Measurements from ENCODE around the gene KCNK13.
"Not testable (repeated sequence)": the region's sequence is repeated elsewhere in the genome, so short reads cannot be mapped to it uniquely, and the experiment has no call there.

Gene KCNK13

DNA sequence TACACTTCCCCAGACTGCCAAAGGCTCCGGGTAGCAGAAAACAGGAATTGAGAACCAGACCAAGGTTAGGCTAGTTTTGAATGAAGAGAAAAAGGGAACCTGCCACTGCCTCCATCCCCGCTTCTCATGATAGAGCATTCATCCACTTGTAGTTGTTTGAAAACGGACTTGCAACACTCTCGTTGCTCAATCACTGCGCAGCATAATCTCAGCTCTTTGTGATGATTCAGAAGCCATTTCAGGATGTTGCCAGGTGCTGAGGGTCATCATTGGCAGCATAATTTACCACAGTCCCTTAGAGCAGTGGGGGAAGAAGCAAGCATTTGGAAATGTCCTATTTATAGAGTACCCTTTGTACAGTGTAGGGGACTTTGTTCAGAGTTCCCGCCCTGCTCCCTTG, 25.6 kb downstream of the KCNK13 start:
- no peak overlapping the region for H3K4me3 ChIP-seq (replicated peaks in 1 of 2; ENCODE audit: low read depth in 2 of 2, low read length in 2 of 2)
- TF ChIP-seq, protein P1, sequence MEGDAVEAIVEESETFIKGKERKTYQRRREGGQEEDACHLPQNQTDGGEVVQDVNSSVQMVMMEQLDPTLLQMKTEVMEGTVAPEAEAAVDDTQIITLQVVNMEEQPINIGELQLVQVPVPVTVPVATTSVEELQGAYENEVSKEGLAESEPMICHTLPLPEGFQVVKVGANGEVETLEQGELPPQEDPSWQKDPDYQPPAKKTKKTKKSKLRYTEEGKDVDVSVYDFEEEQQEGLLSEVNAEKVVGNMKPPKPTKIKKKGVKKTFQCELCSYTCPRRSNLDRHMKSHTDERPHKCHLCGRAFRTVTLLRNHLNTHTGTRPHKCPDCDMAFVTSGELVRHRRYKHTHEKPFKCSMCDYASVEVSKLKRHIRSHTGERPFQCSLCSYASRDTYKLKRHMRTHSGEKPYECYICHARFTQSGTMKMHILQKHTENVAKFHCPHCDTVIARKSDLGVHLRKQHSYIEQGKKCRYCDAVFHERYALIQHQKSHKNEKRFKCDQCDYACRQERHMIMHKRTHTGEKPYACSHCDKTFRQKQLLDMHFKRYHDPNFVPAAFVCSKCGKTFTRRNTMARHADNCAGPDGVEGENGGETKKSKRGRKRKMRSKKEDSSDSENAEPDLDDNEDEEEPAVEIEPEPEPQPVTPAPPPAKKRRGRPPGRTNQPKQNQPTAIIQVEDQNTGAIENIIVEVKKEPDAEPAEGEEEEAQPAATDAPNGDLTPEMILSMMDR (IDR thresholded peaks at IDR 0.05; ENCODE audit: low read depth, low read length): no peak
- DNase-seq (ENCODE audit: low read depth in 2 of 2): peak; percentile 76 to 95

- H3K4me3 ChIP-seq (replicated peaks in 1 of 2; ENCODE audit: low read depth in 2 of 2, low read length in 2 of 2): no peak overlapping the region
- peak in 1 of 2 donors; percentile 9 for DNase-seq (ENCODE audit: low read depth in 2 of 2)
- TF ChIP-seq, protein P1 (IDR thresholded peaks at IDR 0.05; ENCODE audit: low read depth, low read length): no peak
Observed at GRCh38 chr14:90088176-90088575, 26.4 kb downstream of the KCNK13 start.

DNA sequence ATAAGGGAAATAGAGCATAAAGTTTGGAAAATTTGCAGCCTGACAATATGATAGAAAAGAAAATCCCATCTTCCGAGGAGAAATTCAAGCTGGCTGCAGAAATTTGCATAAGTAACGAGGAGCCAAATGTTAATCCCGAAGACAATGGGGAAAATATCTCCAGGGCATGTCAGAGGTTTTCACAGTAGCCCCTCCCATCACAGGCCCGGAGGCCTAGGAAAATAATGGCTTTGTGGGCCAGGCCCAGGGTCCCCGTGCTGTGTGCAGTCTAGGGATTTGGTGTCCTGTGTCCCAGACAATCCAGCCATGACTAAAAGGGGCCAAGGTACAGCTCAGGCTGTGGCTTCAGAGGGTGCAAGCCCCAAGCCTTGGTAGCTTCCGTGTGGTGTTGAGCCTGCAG, 27.7 kb downstream of the KCNK13 start:
- DNase-seq (ENCODE audit: low read depth in 2 of 2); H3K4me3 ChIP-seq (replicated peaks in 1 of 2; ENCODE audit: low read depth in 2 of 2, low read length in 2 of 2): not testable (repeated sequence)

DNA sequence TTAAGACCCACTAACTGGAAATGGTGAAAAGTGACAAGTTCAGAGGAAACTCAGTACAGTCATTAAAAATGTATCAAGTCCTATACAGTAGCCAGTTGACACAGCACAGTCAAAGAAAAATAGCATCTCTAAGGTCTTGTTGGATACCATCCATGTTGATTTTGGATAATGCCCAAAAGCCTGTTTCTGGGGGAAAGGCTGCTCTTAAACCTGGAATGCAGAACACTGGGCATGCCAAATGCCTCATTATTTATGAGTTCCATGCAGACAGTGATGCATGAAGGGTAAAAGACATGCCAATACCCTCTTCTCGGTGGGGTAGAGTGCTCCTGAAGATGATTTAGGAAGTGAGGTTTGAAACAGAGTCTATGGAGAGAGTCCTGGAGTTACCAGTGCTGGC, 29.6 kb downstream of the KCNK13 start:
- DNase-seq (ENCODE audit: low read depth in 2 of 2): peak; percentile 84 to 89
- TF ChIP-seq, protein P1 (IDR thresholded peaks at IDR 0.05; ENCODE audit: low read depth, low read length): no peak
- H3K4me3 ChIP-seq (replicated peaks in 1 of 2; ENCODE audit: low read depth in 2 of 2, low read length in 2 of 2): no peak overlapping the region

DNA sequence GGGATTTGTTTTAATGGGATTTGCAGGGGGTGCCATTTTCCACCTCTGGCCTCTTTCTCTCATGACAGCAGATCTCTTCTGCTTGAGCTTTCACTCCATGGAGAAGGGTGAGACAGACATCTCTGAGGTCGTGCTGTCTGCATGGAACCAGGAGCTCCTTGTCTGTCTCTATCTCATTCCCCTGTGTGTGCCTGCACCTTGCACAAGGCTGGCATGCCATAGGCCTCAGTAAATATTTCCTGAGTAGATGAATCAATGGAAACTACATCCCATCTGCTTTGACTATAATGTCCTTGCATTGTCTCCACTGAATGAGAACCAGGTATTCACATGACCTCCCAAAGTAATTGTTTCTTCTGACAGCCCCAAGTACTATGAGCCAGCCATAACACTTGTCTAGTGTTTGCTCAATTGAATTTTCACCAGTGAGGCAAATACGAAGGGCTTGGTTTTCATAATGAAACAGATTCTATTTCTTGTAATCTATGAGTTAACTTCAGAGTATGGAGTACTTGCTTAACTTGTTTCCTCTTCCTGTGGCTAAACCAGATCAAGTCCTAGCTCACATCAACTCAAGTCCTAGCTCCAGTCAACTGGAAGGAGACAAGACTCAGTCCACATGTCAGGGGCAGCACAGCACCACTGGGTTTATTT, 32.3 kb downstream of the KCNK13 start:
- TF ChIP-seq, protein P1 (IDR thresholded peaks at IDR 0.05; ENCODE audit: low read depth, low read length): no peak
- no peak overlapping the region for H3K4me3 ChIP-seq (replicated peaks in 1 of 2; ENCODE audit: low read depth in 2 of 2, low read length in 2 of 2)
- DNase-seq (ENCODE audit: low read depth in 2 of 2): peak; percentile 49 to 79

DNA sequence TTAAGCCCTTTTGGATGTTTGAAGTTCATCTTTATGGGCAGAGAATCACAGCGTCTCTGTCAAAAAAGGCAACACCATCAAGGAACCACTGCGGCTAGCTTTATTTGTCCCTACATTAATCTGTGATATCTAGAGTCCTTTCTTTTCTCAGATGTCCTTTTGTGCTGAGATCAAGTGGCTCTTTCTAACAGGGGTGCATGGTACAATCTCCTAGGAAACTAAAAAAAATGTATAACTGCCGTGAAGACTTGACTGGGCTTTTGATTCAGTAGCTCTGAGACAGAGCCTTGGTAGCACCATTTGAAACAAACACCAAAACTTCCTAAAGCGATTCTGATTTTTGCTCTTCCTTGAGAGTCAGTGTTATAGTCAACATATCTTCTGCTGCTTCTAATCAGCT, 33.3 kb downstream of the KCNK13 start:
- no peak overlapping the region for H3K4me3 ChIP-seq (replicated peaks in 1 of 2; ENCODE audit: low read depth in 2 of 2, low read length in 2 of 2)
- DNase-seq (ENCODE audit: low read depth in 2 of 2): no peak
- TF ChIP-seq, protein P1 (IDR thresholded peaks at IDR 0.05; ENCODE audit: low read depth, low read length): no peak

DNA sequence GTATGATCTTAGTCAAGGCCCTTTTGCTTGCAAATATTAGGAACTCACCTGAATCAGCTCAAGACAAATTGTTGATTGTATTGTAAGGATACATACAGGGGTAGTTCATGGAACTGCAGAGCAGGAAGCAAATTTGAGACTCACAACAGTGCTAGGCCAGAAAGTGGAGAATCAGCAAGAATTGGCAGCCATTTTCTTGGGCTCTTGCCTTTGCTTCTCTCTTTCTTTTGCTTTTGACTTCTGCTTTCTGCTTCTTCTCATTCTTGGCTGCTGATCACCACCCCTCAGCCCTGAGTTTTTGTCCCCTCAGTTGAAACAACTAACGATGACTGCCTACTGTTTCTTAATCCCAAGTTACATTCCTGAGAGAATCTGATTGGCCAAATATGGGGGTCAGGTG, 34.8 kb downstream of the KCNK13 start:
- TF ChIP-seq, protein P1 (IDR thresholded peaks at IDR 0.05; ENCODE audit: low read depth, low read length): no peak
- H3K4me3 ChIP-seq (replicated peaks in 1 of 2; ENCODE audit: low read depth in 2 of 2, low read length in 2 of 2): no peak overlapping the region

More for the DNA sequence above, 34.8 kb downstream of the KCNK13 start:
- no peak for DNase-seq (ENCODE audit: low read depth in 2 of 2)
